ENCODE results near the gene HNRNPA3.

GRCh38 chr2:177237932-177238331 lies 25.3 kb downstream of the HNRNPA3 start:
- TF ChIP-seq ZBTB48 (tag by site-specific recombination; IDR thresholded peaks at IDR 0.05) (no peak), ZNF18 (tag by site-specific recombination; IDR thresholded peaks at IDR 0.05) (no peak), ZNF692 (tag by site-specific recombination; IDR thresholded peaks at IDR 0.05) (no peak), ZBTB7A (tag by site-specific recombination; IDR thresholded peaks at IDR 0.05; ENCODE audit: low read depth) (no peak), HIC1 (tag by site-specific recombination; IDR thresholded peaks at IDR 0.05) (no peak), CTCF (tag by site-specific recombination; IDR thresholded peaks at IDR 0.05) (no peak), ZNF10 (tag by site-specific recombination; IDR thresholded peaks at IDR 0.05) (no peak), TSHZ1 (tag by site-specific recombination; IDR thresholded peaks at IDR 0.05; ENCODE audit: borderline replicate concordance) (no peak), ZNF623 (tag by site-specific recombination; IDR thresholded peaks at IDR 0.05) (no peak), ZBTB11 (tag by site-specific recombination; conservative IDR thresholded peaks at IDR 0.05; ENCODE audit: low read depth) (no peak), ZSCAN23 (tag by site-specific recombination; IDR thresholded peaks at IDR 0.05) (no peak), ZNF776 (tag by site-specific recombination; IDR thresholded peaks at IDR 0.05; ENCODE audit: borderline replicate concordance) (no peak), ZNF132 (tag by site-specific recombination; IDR thresholded peaks at IDR 0.05; ENCODE audit: borderline replicate concordance) (no peak)
